Lower lobe of right lung (tissue), 2 donors: ENCODE results near the gene ABTB2. TPM values are rescaled to one million over a fixed set of nuclear protein-coding genes. Genes with fewer than 3 reads are reported as not detected.
A peak's percentile ranks its signal among the peaks of the same experiment; 100 is the strongest.

Experiments
- ATAC-seq, 2 donors: fragments of 200-7000 bp; cut with Tn5 transposase; one replicate each; pipeline ENCODE4 v1.9.1; 2020 to 2022; ENCODE audit warnings: mild to moderate bottlenecking in 2 of 2, moderate library complexity in 2 of 2
- DNase-seq: peaks from one replicate; pipeline ENCODE4 v3.0.0-alpha.2; 2020
- H3K27ac ChIP-seq: fragments of 200-600 bp; one replicate; pipeline ENCODE4 v1.8.0; 2022
- H3K27me3 ChIP-seq: fragments of 200-600 bp; one replicate; pipeline ENCODE4 v1.8.0; 2022; ENCODE audit warnings: low read depth
- H3K36me3 ChIP-seq: fragments of 200-600 bp; one replicate; pipeline ENCODE4 v1.8.0; 2022; ENCODE audit warnings: mild to moderate bottlenecking
- H3K4me1 ChIP-seq: fragments of 200-600 bp; one replicate; pipeline ENCODE4 v1.8.0; 2022
- H3K4me3 ChIP-seq: fragments of 200-600 bp; one replicate; pipeline ENCODE4 v1.8.0; 2022; ENCODE audit warnings: mild to moderate bottlenecking
- H3K9me3 ChIP-seq: fragments of 200-600 bp; one replicate; pipeline ENCODE4 v1.8.0; 2022
- intact Hi-C: fragments of 100-400 bp; cut with DNase I; formaldehyde crosslinking; loops from one replicate; pipeline ENCODE4 v1.11.0; 2022
- total RNA-seq: library from RNA; stranded (reverse); fragmentation: NEBNext Ultra II Directional; extraction: Animal tissue kit (Norgen Biotek cat#: 25700); gene quantifications from one replicate; pipeline ENCODE4 v1.2.1, GENCODE V29; 2021
- TF ChIP-seq, protein P1 (sequence below): fragments of 200-600 bp; IDR thresholded peaks from one replicate; pipeline ENCODE4 v1.8.0; 2022; ENCODE audit warnings: antibody characterized with exemption, mild to moderate bottlenecking
- donor health status: DM: no; HTN: yes; CAD: no; lungs with severe emphysema.

ABTB2 gene
- total RNA-seq, 1 donor from 2014 or later = 2.7 TPM

- peaks cover 60% of the 10 kb centered on the region for H3K36me3 ChIP-seq
- peak; percentile 32 for DNase-seq
- intact Hi-C loops = no loop called here
These were observed 208.0 kb downstream of the ABTB2 start for GRCh38 chr11:34149786-34150185.

DNA sequence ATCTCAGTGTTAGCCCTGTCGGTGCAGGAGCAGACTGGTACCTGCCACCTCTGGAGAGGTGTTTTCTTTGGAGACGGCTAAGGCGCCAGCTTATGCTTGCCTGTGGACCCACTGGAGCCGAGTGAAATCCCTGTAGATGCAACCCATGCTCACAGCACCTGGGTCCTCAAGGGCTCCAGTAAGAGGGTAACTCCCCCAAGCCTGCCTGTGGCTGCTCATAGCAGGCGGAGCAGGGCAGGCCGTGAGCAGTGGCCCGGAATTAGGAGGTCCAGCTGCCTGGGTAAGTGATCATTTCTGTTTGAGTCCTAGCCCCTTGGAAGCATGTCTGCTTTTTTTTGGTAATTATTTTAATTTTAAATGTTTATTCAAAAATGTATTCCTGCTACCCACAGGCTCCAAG lies 208.5 kb downstream of the ABTB2 start:
- Histone ChIP-seq H3K27ac (no peak overlapping the region), H3K27me3 (no peaks in the 10 kb centered on the region), H3K4me3 (no peak overlapping the region), H3K36me3 (peaks cover 65% of the 10 kb centered on the region), H3K4me1 (peaks cover 4% of the 10 kb centered on the region), H3K9me3 (no peaks in the 10 kb centered on the region)
- TF ChIP-seq, protein P1, sequence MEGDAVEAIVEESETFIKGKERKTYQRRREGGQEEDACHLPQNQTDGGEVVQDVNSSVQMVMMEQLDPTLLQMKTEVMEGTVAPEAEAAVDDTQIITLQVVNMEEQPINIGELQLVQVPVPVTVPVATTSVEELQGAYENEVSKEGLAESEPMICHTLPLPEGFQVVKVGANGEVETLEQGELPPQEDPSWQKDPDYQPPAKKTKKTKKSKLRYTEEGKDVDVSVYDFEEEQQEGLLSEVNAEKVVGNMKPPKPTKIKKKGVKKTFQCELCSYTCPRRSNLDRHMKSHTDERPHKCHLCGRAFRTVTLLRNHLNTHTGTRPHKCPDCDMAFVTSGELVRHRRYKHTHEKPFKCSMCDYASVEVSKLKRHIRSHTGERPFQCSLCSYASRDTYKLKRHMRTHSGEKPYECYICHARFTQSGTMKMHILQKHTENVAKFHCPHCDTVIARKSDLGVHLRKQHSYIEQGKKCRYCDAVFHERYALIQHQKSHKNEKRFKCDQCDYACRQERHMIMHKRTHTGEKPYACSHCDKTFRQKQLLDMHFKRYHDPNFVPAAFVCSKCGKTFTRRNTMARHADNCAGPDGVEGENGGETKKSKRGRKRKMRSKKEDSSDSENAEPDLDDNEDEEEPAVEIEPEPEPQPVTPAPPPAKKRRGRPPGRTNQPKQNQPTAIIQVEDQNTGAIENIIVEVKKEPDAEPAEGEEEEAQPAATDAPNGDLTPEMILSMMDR = no peak
- no peak for ATAC-seq
- peak; percentile 24 for DNase-seq
- intact Hi-C loops = no loop called here

More at GRCh38 chr11:34149786-34150185, 208.0 kb downstream of the ABTB2 start:
- peak; percentile 5 to 14 for ATAC-seq
- Histone ChIP-seq H3K4me3 (no peak overlapping the region), H3K9me3 (no peaks in the 10 kb centered on the region), H3K27ac (no peak overlapping the region), H3K4me1 (peaks cover 4% of the 10 kb centered on the region), H3K27me3 (no peaks in the 10 kb centered on the region)
- TF ChIP-seq, protein P1 = no peak

DNA sequence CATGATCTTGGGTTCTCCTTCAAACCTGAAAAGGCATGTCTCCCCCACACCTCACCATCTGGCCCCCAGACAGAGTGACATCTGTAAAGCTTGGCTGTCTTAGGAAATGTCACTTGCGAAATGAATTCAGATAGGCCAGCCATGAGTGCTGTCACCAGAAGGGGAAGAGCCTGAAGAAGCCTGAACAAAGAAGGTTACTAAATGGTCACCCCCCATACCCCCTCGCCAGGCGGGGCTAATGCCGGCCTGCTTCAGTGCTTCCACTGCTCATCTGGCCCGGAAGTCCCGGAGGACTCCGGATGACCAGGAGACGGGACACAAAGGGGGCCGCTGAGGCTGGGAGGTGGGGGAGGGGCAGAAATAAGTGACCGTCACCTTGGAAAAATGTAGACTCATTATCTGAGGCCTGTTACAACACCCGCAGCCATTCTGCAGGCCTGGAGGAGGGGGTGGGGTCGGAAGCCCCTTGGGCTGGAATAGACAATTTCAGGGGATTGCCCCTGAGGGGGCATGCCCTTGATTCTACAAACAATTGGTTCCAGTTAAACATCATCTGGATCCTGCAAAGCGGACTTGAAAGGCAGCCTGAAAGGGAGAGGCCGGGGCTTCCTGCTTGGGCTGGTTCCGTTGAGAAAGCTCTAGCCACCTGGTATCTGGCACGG lies 209.2 kb downstream of the ABTB2 start:
- Histone ChIP-seq H3K27me3 (no peaks in the 10 kb centered on the region), H3K4me1 (peaks cover 4% of the 10 kb centered on the region), H3K4me3 (no peak overlapping the region), H3K27ac (no peak overlapping the region), H3K36me3 (peaks cover 71% of the 10 kb centered on the region), H3K9me3 (no peaks in the 10 kb centered on the region)
- TF ChIP-seq, protein P1 = no peak
- intact Hi-C loops = no loop called here
- DNase-seq = peak; percentile 36
- ATAC-seq = peak in 1 of 2 donors; percentile 11

DNA sequence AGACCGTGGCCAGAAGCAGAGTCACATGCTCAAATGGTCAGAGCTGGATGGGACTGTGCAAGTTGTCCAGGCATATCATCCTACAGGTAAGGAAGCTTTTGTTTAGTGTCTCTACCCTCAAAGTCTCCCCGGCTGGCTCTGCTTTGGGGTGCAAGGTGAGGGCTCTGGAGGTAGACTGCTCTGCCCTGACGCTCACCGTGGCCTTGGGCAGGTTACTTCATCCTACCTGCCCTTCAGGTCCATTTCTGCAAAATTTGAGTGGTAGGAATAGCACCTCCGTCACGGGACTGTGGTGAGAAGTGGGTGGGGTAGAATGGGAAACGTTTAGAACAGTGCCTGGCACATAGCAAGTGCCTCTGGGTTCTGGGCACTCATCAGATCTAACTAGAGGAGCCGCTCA lies 210.2 kb downstream of the ABTB2 start:
- H3K36me3 ChIP-seq = peaks cover 80% of the 10 kb centered on the region
- H3K4me1 ChIP-seq = peaks cover 4% of the 10 kb centered on the region
- intact Hi-C loops = no loop called here
- H3K4me3 ChIP-seq = no peak overlapping the region
- TF ChIP-seq, protein P1 = no peak
- H3K27me3 ChIP-seq = no peaks in the 10 kb centered on the region
- H3K9me3 ChIP-seq = no peaks in the 10 kb centered on the region
- DNase-seq = peak; percentile 4
- ATAC-seq = no peak
- no peak overlapping the region for H3K27ac ChIP-seq

- peaks cover 82% of the 10 kb centered on the region for H3K36me3 ChIP-seq
- TF ChIP-seq, protein P1 = no peak
- no peak for ATAC-seq
These were observed 210.9 kb downstream of the ABTB2 start for GRCh38 chr11:34146866-34147265.

More at GRCh38 chr11:34146866-34147265, 210.9 kb downstream of the ABTB2 start:
- Histone ChIP-seq H3K27me3 (no peaks in the 10 kb centered on the region), H3K4me1 (peaks cover 4% of the 10 kb centered on the region), H3K4me3 (no peak overlapping the region), H3K9me3 (no peaks in the 10 kb centered on the region), H3K27ac (no peak overlapping the region)
- peak; percentile 6 for DNase-seq
- intact Hi-C loops = no loop called here
